Measurements from ENCODE around the gene CD4. TPM values are rescaled to one million over a fixed set of nuclear protein-coding genes. Genes with fewer than 3 reads are reported as not detected.
"Not testable (repeated sequence)": the region's sequence is repeated elsewhere in the genome, so short reads cannot be mapped to it uniquely, and the experiment has no call there.

The CD4 gene
- polyA plus RNA-seq, 1 of the 3 experiments (the other 2 are of a cell fraction): 0.02 TPM

DNA sequence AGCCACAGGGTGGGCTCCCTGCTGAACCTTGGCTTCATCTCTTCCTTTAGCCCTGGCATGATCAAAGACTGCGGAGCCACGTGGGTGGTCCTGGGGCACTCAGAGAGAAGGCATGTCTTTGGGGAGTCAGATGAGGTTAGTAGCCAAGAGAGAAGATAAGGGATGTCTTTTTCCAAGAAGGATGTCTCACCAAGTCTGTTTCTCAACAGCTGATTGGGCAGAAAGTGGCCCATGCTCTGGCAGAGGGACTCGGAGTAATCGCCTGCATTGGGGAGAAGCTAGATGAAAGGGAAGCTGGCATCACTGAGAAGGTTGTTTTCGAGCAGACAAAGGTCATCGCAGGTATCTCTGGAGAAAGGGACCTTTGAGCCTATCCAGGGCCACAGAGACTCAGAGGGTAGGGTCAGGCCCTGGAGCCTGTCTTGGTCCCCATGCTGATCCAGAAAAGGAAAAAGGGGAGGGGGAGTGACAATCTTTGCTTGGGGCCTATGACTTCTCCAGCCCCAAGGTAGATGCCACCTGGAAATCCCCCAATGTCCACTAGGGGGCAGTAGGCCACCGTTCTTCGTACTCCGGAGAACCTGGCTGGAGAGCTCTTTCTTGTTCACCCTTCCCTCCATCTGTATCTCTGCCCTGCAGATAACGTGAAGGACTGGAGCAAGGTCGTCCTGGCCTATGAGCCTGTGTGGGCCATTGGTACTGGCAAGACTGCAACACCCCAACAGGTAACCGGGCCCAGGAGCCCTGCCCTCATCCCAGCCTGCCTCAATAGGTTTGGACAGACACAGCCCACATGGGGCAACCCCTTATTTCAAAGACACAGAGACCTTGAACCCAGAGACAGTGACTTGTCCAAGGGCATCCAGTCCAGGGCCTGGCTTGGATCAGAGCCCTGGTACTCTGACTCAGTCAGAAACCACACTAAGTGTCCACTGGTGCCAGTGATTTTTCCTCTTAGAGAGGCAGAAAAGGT lies 80.0 kb downstream of the CD4 start (continued):
- TF ChIP-seq FOSL2 (IDR thresholded peaks at IDR 0.05; ENCODE audit: borderline replicate concordance, low read depth) (no peak), NFIC (IDR thresholded peaks at IDR 0.05; ENCODE audit: borderline replicate concordance) (no peak), NRF1 (IDR thresholded peaks at IDR 0.05; ENCODE audit: low read depth, low read length) (no peak), RAD21 (IDR thresholded peaks at IDR 0.05; ENCODE audit: low read length) (peak; percentile 73)
- TF ChIP-seq, protein P1, sequence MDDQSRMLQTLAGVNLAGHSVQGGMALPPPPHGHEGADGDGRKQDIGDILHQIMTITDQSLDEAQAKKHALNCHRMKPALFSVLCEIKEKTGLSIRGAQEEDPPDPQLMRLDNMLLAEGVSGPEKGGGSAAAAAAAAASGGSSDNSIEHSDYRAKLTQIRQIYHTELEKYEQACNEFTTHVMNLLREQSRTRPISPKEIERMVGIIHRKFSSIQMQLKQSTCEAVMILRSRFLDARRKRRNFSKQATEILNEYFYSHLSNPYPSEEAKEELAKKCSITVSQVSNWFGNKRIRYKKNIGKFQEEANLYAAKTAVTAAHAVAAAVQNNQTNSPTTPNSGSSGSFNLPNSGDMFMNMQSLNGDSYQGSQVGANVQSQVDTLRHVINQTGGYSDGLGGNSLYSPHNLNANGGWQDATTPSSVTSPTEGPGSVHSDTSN (IDR thresholded peaks at IDR 0.05): no peak; the same call in 1 of the 2 replicates

DNA sequence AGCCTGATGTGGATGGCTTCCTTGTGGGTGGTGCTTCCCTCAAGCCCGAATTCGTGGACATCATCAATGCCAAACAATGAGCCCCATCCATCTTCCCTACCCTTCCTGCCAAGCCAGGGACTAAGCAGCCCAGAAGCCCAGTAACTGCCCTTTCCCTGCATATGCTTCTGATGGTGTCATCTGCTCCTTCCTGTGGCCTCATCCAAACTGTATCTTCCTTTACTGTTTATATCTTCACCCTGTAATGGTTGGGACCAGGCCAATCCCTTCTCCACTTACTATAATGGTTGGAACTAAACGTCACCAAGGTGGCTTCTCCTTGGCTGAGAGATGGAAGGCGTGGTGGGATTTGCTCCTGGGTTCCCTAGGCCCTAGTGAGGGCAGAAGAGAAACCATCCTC lies 81.0 kb downstream of the CD4 start:
- POLR2A ChIA-PET: interaction anchor here (1.4 to 2.2 kb wide), 4 partner anchors 14 to 146 kb away, joined by 3 to 13 read pairs (median 4); partner anchors contain the start of genes C12orf57, COPS7A and RNU7-1
- Histone ChIP-seq H3K4me2 (peak overlapping the region; percentile 99; the same call in 1 of the 2 replicates), H3K27ac (ENCODE audit: low read depth in 2 of 2, low read length in 1 of 2) (peak overlapping the region in 1 of 2 experiments; percentile 16; a peak in 1 of 4 replicates), H3F3A (replicated peaks; ENCODE audit: insufficient read depth) (peaks cover 41% of the 10 kb centered on the region), H3K36me3 (replicated peaks in 1 of 2; ENCODE audit: control insufficient read depth in 1 of 2, insufficient read depth in 2 of 2, low read length in 1 of 2) (peaks cover 20 to 22% of the 10 kb centered on the region in 2 experiments), H3K4me1 (ENCODE audit: control insufficient read depth in 1 of 2, insufficient read depth in 2 of 2, low read depth in 1 of 2, low read length in 1 of 2) (peaks cover 38 to 46% of the 10 kb centered on the region in 2 experiments), H4K20me1 (ENCODE audit: insufficient read depth) (peaks cover 44% of the 10 kb centered on the region), H3K79me2 (ENCODE audit: insufficient read depth) (peaks cover 66% of the 10 kb centered on the region)
- H3K9me3 ChIP-seq; H3K4me3 ChIP-seq (ENCODE audit: low read depth in 2 of 2, low read length in 1 of 2); H3K9me2 ChIP-seq; DNase-seq; H3K9ac ChIP-seq; H2AFZ ChIP-seq (ENCODE audit: low read depth); H3K27me3 ChIP-seq (ENCODE audit: insufficient read depth): not testable (repeated sequence)
- 100% methylated on average over 2 of the region's 4 CpGs for WGBS (ENCODE audit: low lambda C conversion rate)
- CTCF ChIA-PET: interaction anchor here (0.9 to 10.9 kb wide), 13 partner anchors 13 to 171 kb away, joined by 3 to 164 read pairs (median 13); partner anchors contain the start of genes CDCA3, ENO2, LRRC23 and MLF2

Other genes starting within 250 kb of the CD4 start
- 50.1 and 50.6 TPM in 2 replicates for gene IFFO1, start 233.5 kb upstream of the CD4 start, polyA plus RNA-seq (2012; rRNA removed)
- 64.5 and 76.2 TPM in 2 replicates for gene NOP2, start 221.2 kb upstream of the CD4 start, polyA plus RNA-seq (2012; rRNA removed)
- 85.5 and 90.5 TPM in 2 replicates for gene CHD4, start 182.1 kb upstream of the CD4 start, polyA plus RNA-seq (2012; rRNA removed)
- gene LPAR5, start 153.6 kb upstream of the CD4 start, polyA plus RNA-seq (2012; rRNA removed): 0.03 and 0.05 TPM in 2 replicates
- gene ACRBP, start 142.1 kb upstream of the CD4 start, polyA plus RNA-seq (2012; rRNA removed): 0.71 and 0.88 TPM in 2 replicates
- gene ING4, start 126.4 kb upstream of the CD4 start, polyA plus RNA-seq (2012; rRNA removed): 96.5 and 163 TPM in 2 replicates
- 64.9 and 80.4 TPM in 2 replicates for gene ZNF384, start 100.2 kb upstream of the CD4 start, polyA plus RNA-seq (2012; rRNA removed)
- gene PIANP, start 88.7 kb upstream of the CD4 start, polyA plus RNA-seq (2012; rRNA removed): 5.9 and 9.9 TPM in 2 replicates
- 191 and 231 TPM in 2 replicates for gene COPS7A, start 65.5 kb upstream of the CD4 start, polyA plus RNA-seq (2012; rRNA removed)
- gene MLF2, start 36.4 kb upstream of the CD4 start, polyA plus RNA-seq (2012; rRNA removed): 535 and 624 TPM in 2 replicates
- gene PTMS, start 23.2 kb upstream of the CD4 start, polyA plus RNA-seq (2012; rRNA removed): 391 and 661 TPM in 2 replicates
- 0.72 and 1.1 TPM in 2 replicates for gene LAG3, start 17.0 kb upstream of the CD4 start, polyA plus RNA-seq (2012; rRNA removed)
- 16.4 and 18.6 TPM in 2 replicates for gene GPR162, start 32.3 kb downstream of the CD4 start, polyA plus RNA-seq (2012; rRNA removed)
- 49.5 and 74.6 TPM in 2 replicates for gene P3H3, start 38.9 kb downstream of the CD4 start, polyA plus RNA-seq (2012; rRNA removed)
- 12.9 and 13.8 TPM in 2 replicates for gene GNB3, start 51.4 kb downstream of the CD4 start, polyA plus RNA-seq (2012; rRNA removed)
- gene CDCA3, start 61.8 kb downstream of the CD4 start, polyA plus RNA-seq (2012; rRNA removed): 33.0 and 34.0 TPM in 2 replicates
- 97.2 and 100 TPM in 2 replicates for gene USP5, start 62.6 kb downstream of the CD4 start, polyA plus RNA-seq (2012; rRNA removed)
- gene TPI1, start 78.0 kb downstream of the CD4 start, polyA plus RNA-seq (2012; rRNA removed): 1,175 and 1,316 TPM in 2 replicates
- 16.9 and 19.6 TPM in 2 replicates for gene SPSB2, start 83.8 kb downstream of the CD4 start, polyA plus RNA-seq (2012; rRNA removed)
- 11.9 TPM in 2 replicates for gene LRRC23, start 115.3 kb downstream of the CD4 start, polyA plus RNA-seq (2012; rRNA removed)
- gene ENO2, start 125.1 kb downstream of the CD4 start, polyA plus RNA-seq (2012; rRNA removed): 50.6 and 56.9 TPM in 2 replicates
- gene ATN1, start 138.4 kb downstream of the CD4 start, polyA plus RNA-seq (2012; rRNA removed): 18.5 and 29.3 TPM in 2 replicates
- gene RNU7-1, start 154.3 kb downstream of the CD4 start, polyA plus RNA-seq (2012; rRNA removed): not detected in 2 replicates
- gene C12orf57, start 154.5 kb downstream of the CD4 start, polyA plus RNA-seq (2012; rRNA removed): 560 and 659 TPM in 2 replicates
- gene PTPN6, start 161.8 kb downstream of the CD4 start, polyA plus RNA-seq (2012; rRNA removed): 0.12 and 0.18 TPM in 2 replicates
- gene PHB2, start 181.1 kb downstream of the CD4 start, polyA plus RNA-seq (2012; rRNA removed): 386 and 447 TPM in 2 replicates
- 77.4 and 82.8 TPM in 2 replicates for gene EMG1, start 181.4 kb downstream of the CD4 start, polyA plus RNA-seq (2012; rRNA removed)
- 23.8 and 29.2 TPM in 2 replicates for gene LPCAT3, start 228.9 kb downstream of the CD4 start, polyA plus RNA-seq (2012; rRNA removed)